T-helper 2 cell treated with Interferon-gamma antibody and Interleukin-4, amounts not matched to agents 5 μg/mL and 100 μg/mL, for 36 hours (primary cell): ENCODE results near the gene DST.

Source experiments
- DNase-seq: peaks from one replicate; pipeline ENCODE4 v3.0.0; 2021; ENCODE audit warnings: low spot score
- H3K27ac Mint-ChIP-seq: one replicate; pipeline ENCODE4 v1.8.0; 2021; ENCODE audit warnings: mild to moderate bottlenecking, mixed read lengths
- H3K27me3 Mint-ChIP-seq: one replicate; pipeline ENCODE4 v1.8.0; 2021; ENCODE audit warnings: low read depth, mixed read lengths
- H3K36me3 Mint-ChIP-seq: one replicate; pipeline ENCODE4 v1.8.0; 2021; ENCODE audit warnings: low read depth, mixed read lengths
- H3K4me1 Mint-ChIP-seq: one replicate; pipeline ENCODE4 v1.8.0; 2021; ENCODE audit warnings: low read depth, mixed read lengths
- H3K4me3 Mint-ChIP-seq: one replicate; pipeline ENCODE4 v1.8.0; 2022; ENCODE audit warnings: mild to moderate bottlenecking, moderate library complexity, mixed read lengths
- H3K9me3 Mint-ChIP-seq: one replicate; pipeline ENCODE4 v1.8.0; 2021; ENCODE audit warnings: mixed read lengths

DST gene

DNA sequence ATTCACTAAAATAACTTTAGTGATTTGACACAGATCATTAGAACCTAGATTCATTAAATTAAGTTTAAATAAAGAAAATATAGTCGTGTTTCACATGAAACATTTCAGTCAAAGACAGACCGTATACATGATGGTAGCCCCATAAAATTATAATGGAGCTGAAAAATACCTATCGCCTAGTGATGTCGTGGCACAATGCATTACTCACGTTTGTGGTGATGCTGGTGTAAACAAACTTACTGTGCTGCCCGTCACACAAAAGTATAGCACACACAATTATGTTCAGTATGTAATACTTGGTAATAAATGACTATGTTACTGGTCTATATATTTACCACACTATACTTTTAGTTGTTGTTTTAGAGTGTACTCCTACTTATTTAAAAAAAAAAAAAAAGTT is 17.3 kb downstream of the DST start:
- no peak overlapping the region for H3K27ac Mint-ChIP-seq
- H3K36me3 Mint-ChIP-seq: no peaks in the 10 kb centered on the region
- H3K4me1 Mint-ChIP-seq: no peaks in the 10 kb centered on the region
- H3K27me3 Mint-ChIP-seq: no peaks in the 10 kb centered on the region
- no peak overlapping the region for H3K4me3 Mint-ChIP-seq
- H3K9me3 Mint-ChIP-seq: no peaks in the 10 kb centered on the region
- DNase-seq: no peak

GRCh38 chr6:56624728-56625069 is 18.0 kb downstream of the DST start:
- Mint-ChIP-seq H3K27ac (no peak overlapping the region), H3K4me1 (no peaks in the 10 kb centered on the region), H3K27me3 (no peaks in the 10 kb centered on the region), H3K36me3 (no peaks in the 10 kb centered on the region), H3K9me3 (no peaks in the 10 kb centered on the region), H3K4me3 (no peak overlapping the region)
- DNase-seq: no peak

- Mint-ChIP-seq H3K4me3 (no peak overlapping the region), H3K27me3 (no peaks in the 10 kb centered on the region), H3K9me3 (no peaks in the 10 kb centered on the region), H3K4me1 (no peaks in the 10 kb centered on the region), H3K36me3 (no peaks in the 10 kb centered on the region), H3K27ac (no peak overlapping the region)
- DNase-seq: no peak
Measured at GRCh38 chr6:56624046-56624727, 18.5 kb downstream of the DST start.

DNA sequence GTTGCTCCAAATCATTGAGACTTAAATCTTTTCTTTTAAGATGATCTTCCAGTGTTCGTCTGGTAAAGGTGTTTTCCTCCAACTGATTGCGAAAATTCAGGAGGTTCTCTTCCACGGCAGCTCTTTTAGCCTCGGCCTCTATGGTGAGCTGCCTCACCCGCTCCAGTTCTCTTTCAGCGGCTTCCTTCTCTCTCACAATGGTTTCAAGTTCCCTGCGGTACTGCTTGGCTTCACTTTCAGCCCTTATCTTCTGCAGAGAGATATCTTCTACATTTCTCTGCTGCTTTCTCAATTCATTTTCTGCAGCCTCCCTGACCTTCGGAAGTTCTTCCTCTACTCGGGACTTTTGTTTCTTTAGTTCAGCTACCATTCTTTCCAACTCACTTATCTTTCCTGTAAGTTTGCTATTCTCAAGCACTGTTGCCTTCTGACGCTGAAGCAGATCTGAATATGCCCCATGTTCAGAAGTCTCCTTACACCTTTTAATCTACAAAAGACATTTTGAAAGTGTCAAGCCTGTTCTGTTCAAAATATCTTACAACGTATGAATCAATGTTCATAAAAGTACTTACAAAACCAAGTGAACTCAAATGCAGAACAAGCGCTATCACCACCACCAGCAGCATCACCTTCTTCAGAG is 22.3 kb downstream of the DST start:
- Mint-ChIP-seq H3K4me3 (no peak overlapping the region), H3K27ac (no peak overlapping the region), H3K27me3 (no peaks in the 10 kb centered on the region), H3K36me3 (no peaks in the 10 kb centered on the region), H3K9me3 (no peaks in the 10 kb centered on the region), H3K4me1 (no peaks in the 10 kb centered on the region)
- no peak for DNase-seq

DNA sequence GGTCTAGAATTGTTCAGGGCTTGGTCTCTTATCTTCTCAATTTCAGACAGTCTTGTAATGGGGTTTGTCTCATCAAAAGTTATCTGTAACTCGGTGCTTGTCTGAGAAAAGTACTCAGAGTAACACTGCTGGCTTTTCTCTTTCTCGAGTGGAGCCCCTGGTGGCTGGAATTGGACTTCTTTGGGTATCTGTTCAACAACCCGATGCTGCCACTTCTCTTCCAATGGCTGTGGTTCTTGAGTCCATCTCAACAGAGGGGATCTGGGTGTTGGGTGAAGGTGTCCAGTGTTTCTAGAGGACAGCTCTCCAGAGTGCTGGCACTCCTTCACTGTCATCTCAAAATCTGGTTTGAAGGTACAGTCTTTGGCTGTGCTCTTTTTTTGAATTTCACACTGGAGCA is 24.6 kb downstream of the DST start:
- Mint-ChIP-seq H3K4me3 (no peak overlapping the region), H3K27me3 (no peaks in the 10 kb centered on the region), H3K27ac (no peak overlapping the region), H3K36me3 (no peaks in the 10 kb centered on the region), H3K9me3 (no peaks in the 10 kb centered on the region), H3K4me1 (no peaks in the 10 kb centered on the region)
- DNase-seq: no peak

- Mint-ChIP-seq H3K27ac (no peak overlapping the region), H3K27me3 (no peaks in the 10 kb centered on the region), H3K4me3 (no peak overlapping the region), H3K4me1 (no peaks in the 10 kb centered on the region), H3K9me3 (no peaks in the 10 kb centered on the region), H3K36me3 (no peaks in the 10 kb centered on the region)
- DNase-seq: no peak
Measured at GRCh38 chr6:56616967-56617366, 25.7 kb downstream of the DST start.

DNA sequence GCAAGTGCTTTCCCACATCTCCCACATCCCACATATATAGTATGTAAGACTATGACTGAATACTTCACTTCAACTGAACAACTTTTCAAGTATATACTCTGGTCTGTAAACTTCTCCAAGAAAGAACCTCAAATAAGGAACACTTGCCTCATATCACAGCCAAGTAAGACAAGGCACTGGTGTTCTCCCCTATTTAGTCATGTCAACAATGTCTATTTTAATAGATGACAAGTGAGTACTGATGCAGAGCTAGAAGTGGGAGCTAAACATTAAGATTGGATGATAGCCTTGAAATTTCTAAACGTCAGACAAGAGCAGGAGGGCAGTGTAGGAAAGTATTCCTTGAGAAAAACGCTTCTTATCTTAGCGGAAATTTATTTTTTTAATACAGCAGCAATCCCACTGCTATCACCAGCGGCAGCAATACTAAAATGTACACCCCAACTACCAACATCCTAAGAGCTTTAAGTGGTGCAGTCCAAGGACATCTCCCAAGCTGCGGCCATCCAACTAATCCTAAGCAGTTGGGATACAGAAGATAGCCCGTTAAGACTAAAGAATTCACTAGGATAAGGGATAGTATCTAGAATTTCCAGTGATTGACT is 29.3 kb downstream of the DST start:
- H3K4me1 Mint-ChIP-seq: no peaks in the 10 kb centered on the region
- H3K4me3 Mint-ChIP-seq: no peak overlapping the region
- no peaks in the 10 kb centered on the region for H3K36me3 Mint-ChIP-seq
- peaks cover 2% of the 10 kb centered on the region for H3K27me3 Mint-ChIP-seq
- no peak overlapping the region for H3K27ac Mint-ChIP-seq
- DNase-seq: no peak
- H3K9me3 Mint-ChIP-seq: no peaks in the 10 kb centered on the region

DNA sequence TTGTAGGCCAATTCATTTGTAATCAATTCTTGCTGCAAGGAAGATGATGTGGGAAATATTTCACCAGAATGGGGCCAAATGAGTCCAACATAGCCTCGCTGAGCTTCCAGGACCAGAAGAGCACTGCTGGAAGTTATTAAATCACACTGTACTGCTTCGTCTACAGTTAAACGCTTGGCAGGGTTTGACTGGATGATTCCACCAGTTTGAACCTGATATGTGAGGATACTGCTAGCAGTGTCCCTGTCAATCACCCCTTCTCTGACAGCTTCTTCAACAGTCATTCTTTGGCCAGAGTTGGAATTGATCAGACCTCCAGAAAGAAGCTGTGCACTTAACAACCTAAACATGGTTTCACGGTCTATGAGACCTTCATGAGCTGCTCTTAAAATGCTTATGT is 34.4 kb downstream of the DST start:
- Mint-ChIP-seq H3K27ac (no peak overlapping the region), H3K4me1 (no peaks in the 10 kb centered on the region), H3K4me3 (no peak overlapping the region), H3K9me3 (no peaks in the 10 kb centered on the region), H3K27me3 (peaks cover 9% of the 10 kb centered on the region), H3K36me3 (no peaks in the 10 kb centered on the region)
- no peak for DNase-seq

DNA sequence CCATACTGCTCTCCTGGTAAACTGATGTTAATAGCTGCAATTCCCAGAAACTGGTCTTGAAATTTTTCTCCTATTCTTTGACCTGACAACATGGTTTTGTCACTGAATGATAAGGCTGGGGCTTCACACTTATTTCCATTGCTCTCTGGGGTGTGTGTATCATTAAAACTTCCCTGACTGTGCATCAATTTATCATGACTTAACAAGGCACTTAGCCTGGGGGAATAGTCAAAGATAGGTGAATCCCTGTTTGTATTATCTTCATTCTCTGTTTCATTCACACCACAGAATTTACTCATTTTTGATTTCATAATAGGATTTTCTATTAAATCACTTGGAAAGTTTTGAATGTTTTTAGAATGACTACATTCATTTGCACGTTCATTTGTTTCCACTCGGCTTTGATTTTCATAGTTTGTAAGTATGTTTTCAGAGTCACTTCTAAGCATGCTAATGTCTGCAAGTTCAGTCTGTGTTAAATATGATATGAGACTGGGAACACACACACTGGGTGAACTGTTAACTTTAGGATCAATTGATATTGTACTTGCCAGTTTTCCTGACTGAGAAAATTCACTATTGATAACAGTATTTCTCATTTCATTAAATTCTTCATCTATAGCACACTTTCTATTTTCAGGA is 35.5 kb downstream of the DST start:
- no peaks in the 10 kb centered on the region for H3K4me1 Mint-ChIP-seq
- no peaks in the 10 kb centered on the region for H3K9me3 Mint-ChIP-seq
- no peak overlapping the region for H3K4me3 Mint-ChIP-seq
- peaks cover 9% of the 10 kb centered on the region for H3K27me3 Mint-ChIP-seq
- no peak overlapping the region for H3K27ac Mint-ChIP-seq
- DNase-seq: no peak
- no peaks in the 10 kb centered on the region for H3K36me3 Mint-ChIP-seq

GRCh38 chr6:56605435-56605834 is 37.3 kb downstream of the DST start:
- Mint-ChIP-seq H3K27ac (no peak overlapping the region), H3K27me3 (peaks cover 7% of the 10 kb centered on the region), H3K4me3 (no peak overlapping the region), H3K9me3 (no peaks in the 10 kb centered on the region), H3K36me3 (no peaks in the 10 kb centered on the region), H3K4me1 (no peaks in the 10 kb centered on the region)
- no peak for DNase-seq

DNA sequence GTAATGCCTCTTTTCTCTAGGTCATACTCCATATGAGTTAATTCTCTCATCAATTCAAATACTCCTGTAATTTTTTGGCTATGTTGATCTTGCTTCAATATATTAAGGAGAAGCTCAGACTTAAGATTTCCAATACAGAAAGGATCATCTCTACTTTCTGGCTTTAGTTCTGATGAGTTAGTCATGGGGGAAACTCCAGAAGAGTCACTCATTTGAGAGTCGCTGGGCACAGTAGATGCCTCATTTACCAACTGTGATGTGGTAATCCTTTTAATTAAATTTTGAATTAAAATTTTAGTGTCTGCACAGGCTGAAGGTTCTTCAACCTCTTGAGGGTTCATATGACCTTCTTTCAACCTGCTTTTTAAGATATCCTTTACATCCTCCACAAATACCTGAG is 38.5 kb downstream of the DST start:
- H3K27me3 Mint-ChIP-seq: peaks cover 7% of the 10 kb centered on the region
- no peak overlapping the region for H3K27ac Mint-ChIP-seq
- H3K36me3 Mint-ChIP-seq: no peaks in the 10 kb centered on the region
- no peaks in the 10 kb centered on the region for H3K4me1 Mint-ChIP-seq
- no peak for DNase-seq
- H3K9me3 Mint-ChIP-seq: no peaks in the 10 kb centered on the region
- H3K4me3 Mint-ChIP-seq: no peak overlapping the region

- Mint-ChIP-seq H3K4me3 (no peak overlapping the region), H3K9me3 (no peaks in the 10 kb centered on the region), H3K4me1 (no peaks in the 10 kb centered on the region), H3K27ac (no peak overlapping the region), H3K27me3 (peaks cover 7% of the 10 kb centered on the region), H3K36me3 (no peaks in the 10 kb centered on the region)
- DNase-seq: no peak
Measured at GRCh38 chr6:56601390-56601789, 41.3 kb downstream of the DST start.

DNA sequence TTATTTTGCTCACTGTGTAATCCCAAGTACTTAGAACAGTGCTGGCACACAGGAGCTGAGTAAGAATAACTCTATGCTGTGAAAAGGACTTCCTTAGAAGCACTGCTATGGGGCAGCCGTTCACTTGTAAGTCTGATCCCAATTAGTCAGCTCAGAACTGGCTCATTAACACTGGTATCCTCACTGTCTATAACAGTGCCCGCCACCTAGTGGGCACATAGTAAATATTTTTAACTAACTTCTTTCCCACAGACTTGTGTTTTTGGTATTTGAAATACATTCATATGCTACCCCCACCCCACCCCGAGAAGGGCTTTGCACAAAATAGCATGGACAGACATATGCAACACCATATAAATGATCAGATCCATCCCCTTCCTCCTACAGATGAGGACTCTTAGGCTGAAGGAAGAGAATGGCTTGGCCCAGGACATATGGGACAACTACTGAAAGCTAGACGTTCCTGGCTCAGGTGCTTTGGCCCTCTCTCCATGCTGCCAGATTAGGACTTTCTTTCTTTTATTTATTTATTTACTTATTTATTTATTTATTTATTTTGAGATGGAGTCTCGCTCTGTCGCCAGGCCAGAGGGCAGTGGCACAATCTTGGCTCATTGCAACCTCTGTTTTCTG is 47.1 kb downstream of the DST start:
- no peaks in the 10 kb centered on the region for H3K36me3 Mint-ChIP-seq
- peaks cover 25% of the 10 kb centered on the region for H3K4me1 Mint-ChIP-seq
- DNase-seq: peak; percentile 34
- H3K27me3 Mint-ChIP-seq: no peaks in the 10 kb centered on the region
- no peak overlapping the region for H3K27ac Mint-ChIP-seq
- H3K9me3 Mint-ChIP-seq: no peaks in the 10 kb centered on the region
- no peak overlapping the region for H3K4me3 Mint-ChIP-seq

- Mint-ChIP-seq H3K36me3 (no peaks in the 10 kb centered on the region), H3K27me3 (no peaks in the 10 kb centered on the region), H3K4me3 (no peak overlapping the region), H3K27ac (no peak overlapping the region), H3K4me1 (peaks cover 25% of the 10 kb centered on the region), H3K9me3 (no peaks in the 10 kb centered on the region)
- no peak for DNase-seq
Measured at GRCh38 chr6:56594699-56595098, 48.0 kb downstream of the DST start.
